ENCODE measurements around the gene HIGD1A. TPM values are rescaled to one million over a fixed set of nuclear protein-coding genes. Genes with fewer than 3 reads are reported as not detected.

HIGD1A gene
- polyA plus RNA-seq, 1 donor from 2014 or later, result 350 TPM

DNA sequence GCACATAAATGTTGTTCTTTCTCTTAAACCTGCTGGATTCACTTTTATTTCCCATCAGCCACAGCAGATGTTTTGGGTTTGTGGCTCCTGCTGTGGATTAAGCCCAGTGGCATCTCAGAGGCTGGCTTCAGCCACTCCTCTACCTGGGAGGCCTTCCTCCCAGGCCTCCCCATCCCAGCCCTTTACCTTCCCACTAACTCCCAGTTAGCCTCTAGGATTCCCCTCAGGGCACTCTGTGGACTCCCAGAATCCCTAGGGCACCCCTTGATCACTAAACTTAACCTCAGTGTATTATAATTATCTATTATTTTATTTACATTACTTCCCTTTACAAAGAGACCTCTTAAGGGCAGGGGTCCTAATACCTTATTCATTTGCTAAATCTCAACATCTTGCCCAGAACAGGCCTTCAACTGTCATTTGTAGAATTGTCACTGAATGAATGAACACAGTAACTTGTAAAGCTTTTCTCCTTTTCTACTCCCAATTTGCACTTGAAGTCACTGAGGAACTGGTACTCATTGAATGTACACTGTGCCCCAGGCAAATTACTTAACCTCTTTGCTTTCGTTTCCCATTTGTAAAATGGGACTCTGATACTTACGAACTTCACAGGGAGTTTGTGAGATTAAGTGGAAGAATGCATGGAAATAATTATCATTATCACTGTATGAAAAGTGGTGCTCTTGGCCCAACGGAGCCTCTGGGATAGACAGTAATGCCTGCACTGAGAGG is 39.6 kb downstream of the HIGD1A start:
- Histone ChIP-seq H3K27ac (ENCODE audit: low read length) (no peak overlapping the region), H4K20me1 (ENCODE audit: insufficient read depth) (no peaks in the 10 kb centered on the region), H2AFZ (ENCODE audit: low read depth, low read length) (no peak overlapping the region), H3K79me2 (replicated peaks; ENCODE audit: insufficient read depth, low read length) (no peaks in the 10 kb centered on the region), H3K9ac (ENCODE audit: low read length) (no peak overlapping the region), H3K9me3 (ENCODE audit: low read length) (no peaks in the 10 kb centered on the region), H3K9me2 (ENCODE audit: insufficient read depth, low read length) (no peaks in the 10 kb centered on the region), H3K27me3 (ENCODE audit: insufficient read depth, low read depth, low read length) (no peaks in the 10 kb centered on the region), H3K4me2 (ENCODE audit: low read length) (no peak overlapping the region), H3K36me3 (ENCODE audit: insufficient read depth, low read length) (no peaks in the 10 kb centered on the region), H3F3A (ENCODE audit: insufficient read depth, low read length, poor library complexity, severe bottlenecking) (no peaks in the 10 kb centered on the region), H3K4me3 (ENCODE audit: low read length) (no peak overlapping the region)
- TF ChIP-seq TAF1 (IDR thresholded peaks at IDR 0.05; ENCODE audit: low read depth), result no peak
- TF ChIP-seq EP300 (conservative IDR thresholded peaks at IDR 0.05; ENCODE audit: poor library complexity, severe bottlenecking), result no peak
- no peak for TF ChIP-seq POLR2AphosphoS5 (IDR thresholded peaks at IDR 0.05)
- TF ChIP-seq EZH2 (IDR thresholded peaks at IDR 0.05; ENCODE audit: borderline replicate concordance, insufficient read depth, low read length, poor library complexity, severe bottlenecking), result no peak
- TF ChIP-seq RAD21 (conservative IDR thresholded peaks at IDR 0.05), result no peak
- no peak for TF ChIP-seq MXI1 (conservative IDR thresholded peaks at IDR 0.05; ENCODE audit: poor library complexity, severe bottlenecking)
- TF ChIP-seq SMC3 (conservative IDR thresholded peaks at IDR 0.05; ENCODE audit: poor library complexity), result no peak
- no peak for TF ChIP-seq CTCF (IDR thresholded peaks at IDR 0.05; ENCODE audit: poor library complexity, severe bottlenecking)

- Histone ChIP-seq H3K4me2 (ENCODE audit: low read length) (no peak overlapping the region), H3K79me2 (replicated peaks; ENCODE audit: insufficient read depth, low read length) (no peaks in the 10 kb centered on the region), H3F3A (ENCODE audit: insufficient read depth, low read length, poor library complexity, severe bottlenecking) (no peaks in the 10 kb centered on the region), H3K27ac (ENCODE audit: low read length) (no peak overlapping the region), H2AFZ (ENCODE audit: low read depth, low read length) (no peak overlapping the region), H3K4me3 (ENCODE audit: low read length) (no peak overlapping the region), H3K9me2 (ENCODE audit: insufficient read depth, low read length) (no peaks in the 10 kb centered on the region), H3K9me3 (ENCODE audit: low read length) (no peaks in the 10 kb centered on the region), H3K27me3 (ENCODE audit: insufficient read depth, low read depth, low read length) (no peaks in the 10 kb centered on the region), H4K20me1 (ENCODE audit: insufficient read depth) (no peaks in the 10 kb centered on the region), H3K9ac (ENCODE audit: low read length) (no peak overlapping the region), H3K36me3 (ENCODE audit: insufficient read depth, low read length) (no peaks in the 10 kb centered on the region)
- TF ChIP-seq EZH2 (IDR thresholded peaks at IDR 0.05; ENCODE audit: borderline replicate concordance, insufficient read depth, low read length, poor library complexity, severe bottlenecking), result no peak
- no peak for TF ChIP-seq SMC3 (conservative IDR thresholded peaks at IDR 0.05; ENCODE audit: poor library complexity)
- no peak for TF ChIP-seq REST (IDR thresholded peaks at IDR 0.05; ENCODE audit: borderline replicate concordance)
- no peak for TF ChIP-seq POLR2AphosphoS5 (IDR thresholded peaks at IDR 0.05)
- no peak for TF ChIP-seq CTCF (IDR thresholded peaks at IDR 0.05; ENCODE audit: poor library complexity, severe bottlenecking)
- no peak for TF ChIP-seq RAD21 (conservative IDR thresholded peaks at IDR 0.05)
Observed at GRCh38 chr3:42764115-42764514, 40.2 kb downstream of the HIGD1A start.

Data from neural cell (in vitro differentiated cells).